CD8-positive, alpha-beta memory T cell (primary cell): ENCODE data around the gene FAM222A. TPM values are rescaled to one million over a fixed set of nuclear protein-coding genes. Genes with fewer than 3 reads are reported as not detected.

Experiments used
- CTCF ChIA-PET: fragments of 350-600 bp; sonication (Branson Sonifier 250); formaldehyde crosslinking; loops from one replicate; lab custom pipeline; 2021; ENCODE audit warnings: antibody characterized with exemption; lab: Charles Lee
- POLR2A ChIA-PET: fragments of 350-600 bp; sonication (Branson Sonifier 250); formaldehyde crosslinking; loops from one replicate; lab custom pipeline; 2021; ENCODE audit warnings: antibody characterized with exemption; lab: Charles Lee
- DNase-seq, 5 donors: peaks; one replicate each; pipeline versions ENCODE4 v3.0.0 to v3.0.0-alpha.2; 2020 to 2022; ENCODE audit warnings: mixed read lengths in 1 of 5
- H3K27ac ChIP-seq: one replicate; pipeline ENCODE4 v1.7.0; 2013; ENCODE audit warnings: low read depth, mild to moderate bottlenecking, low read length, moderate library complexity
- H3K27me3 ChIP-seq: 2 replicates; pipeline ENCODE4 v1.7.0; 2013; ENCODE audit warnings: low read length, mild to moderate bottlenecking; ENCODE audit not compliant: insufficient read depth, poor library complexity, severe bottlenecking
- H3K36me3 ChIP-seq: 2 replicates; pipeline ENCODE4 v1.7.0; 2013; ENCODE audit warnings: mild to moderate bottlenecking, low read length, moderate library complexity; ENCODE audit not compliant: insufficient read depth
- H3K4me1 ChIP-seq: 2 replicates; pipeline ENCODE4 v1.7.0; 2013; ENCODE audit warnings: mild to moderate bottlenecking, low read length, moderate library complexity; ENCODE audit not compliant: insufficient read depth
- H3K4me3 ChIP-seq: 2 replicates; pipeline ENCODE4 v1.7.0; 2013; ENCODE audit warnings: mild to moderate bottlenecking, low read length
- H3K9me3 ChIP-seq: 2 replicates; pipeline ENCODE4 v1.7.0; 2013; ENCODE audit warnings: mild to moderate bottlenecking, low read length
- H3K27ac Mint-ChIP-seq, 8 donors: one replicate each; pipeline ENCODE4 v1.8.0; 2020 to 2021; ENCODE audit warnings: mixed read lengths in 8 of 8, mild to moderate bottlenecking in 6 of 8, inconsistent platforms in 3 of 8, moderate library complexity in 3 of 8
- H3K27me3 Mint-ChIP-seq, 2 donors: one replicate each; pipeline ENCODE4 v1.8.0; 2020 to 2021; ENCODE audit warnings: mixed read lengths in 2 of 2, mild to moderate bottlenecking in 1 of 2, moderate library complexity in 1 of 2
- H3K36me3 Mint-ChIP-seq, 3 donors: one replicate each; pipeline ENCODE4 v1.8.0; 2020 to 2021; ENCODE audit warnings: mixed read lengths in 3 of 3, inconsistent platforms in 1 of 3, mild to moderate bottlenecking in 1 of 3
- H3K4me1 Mint-ChIP-seq, 3 donors: one replicate each; pipeline ENCODE4 v1.8.0; 2020 to 2021; ENCODE audit warnings: mixed read lengths in 3 of 3, inconsistent platforms in 1 of 3, mild to moderate bottlenecking in 1 of 3
- H3K4me3 Mint-ChIP-seq, 7 donors: one replicate each; pipeline ENCODE4 v1.8.0; 2020 to 2021; ENCODE audit warnings: mixed read lengths in 7 of 7, mild to moderate bottlenecking in 6 of 7, moderate library complexity in 4 of 7, inconsistent platforms in 2 of 7
- H3K9me3 Mint-ChIP-seq, 5 donors: one replicate each; pipeline ENCODE4 v1.8.0; 2020 to 2022; ENCODE audit warnings: mixed read lengths in 5 of 5, mild to moderate bottlenecking in 3 of 5, moderate library complexity in 2 of 5, inconsistent platforms in 1 of 5
- polyA plus RNA-seq: library from polyadenylated mRNA; unstranded; fragments of 300-500 nt; fragmentation: Illumina TruSeq; gene quantifications from one replicate; pipeline ENCODE4 v1.2.3, GENCODE V29; 2021
- total RNA-seq, 2 experiments: library from RNA; stranded (reverse); gene quantifications; one replicate each; pipeline ENCODE4 v1.2.3, GENCODE V29; 2021

The FAM222A gene
- total and polyA plus RNA-seq, 3 experiments from 2014 or later, result 0.32 to 3.0 (median 2.0) TPM

GRCh38 chr12:109704371-109705098 lies 9.1 kb upstream of the FAM222A start:
- Histone ChIP-seq H3K4me1 (no peaks in the 10 kb centered on the region), H3K27ac (no peak overlapping the region), H3K9me3 (no peaks in the 10 kb centered on the region), H3K36me3 (no peaks in the 10 kb centered on the region), H3K4me3 (no peak overlapping the region), H3K27me3 (peaks cover 5% of the 10 kb centered on the region)
- Mint-ChIP-seq H3K36me3 (no peaks in the 10 kb centered on the region), H3K9me3 (no peaks in the 10 kb centered on the region), H3K27ac (no peak overlapping the region), H3K4me3 (no peak overlapping the region), H3K27me3 (peaks cover 9 to 34% of the 10 kb centered on the region in 2 donors), H3K4me1 (no peaks in the 10 kb centered on the region)
- ChIA-PET CTCF (no interaction called here), POLR2A (no interaction called here)
- DNase-seq, result no peak

- H3K4me3 Mint-ChIP-seq, result no peak overlapping the region
Observed at GRCh38 chr12:109705291-109705690, 8.3 kb upstream of the FAM222A start.

GRCh38 chr12:109706398-109706746 lies 7.3 kb upstream of the FAM222A start:
- Histone ChIP-seq H3K27me3 (peaks cover 5% of the 10 kb centered on the region), H3K9me3 (no peaks in the 10 kb centered on the region), H3K27ac (no peak overlapping the region), H3K4me3 (no peak overlapping the region), H3K4me1 (no peaks in the 10 kb centered on the region), H3K36me3 (no peaks in the 10 kb centered on the region)
- Mint-ChIP-seq H3K4me3 (no peak overlapping the region), H3K27ac (no peak overlapping the region), H3K4me1 (no peaks in the 10 kb centered on the region), H3K36me3 (no peaks in the 10 kb centered on the region), H3K9me3 (no peaks in the 10 kb centered on the region), H3K27me3 (peaks cover 10 to 48% of the 10 kb centered on the region in 2 donors)
- POLR2A ChIA-PET, result no interaction called here
- DNase-seq, result no peak
- CTCF ChIA-PET, result no interaction called here

More at GRCh38 chr12:109705291-109705690, 8.3 kb upstream of the FAM222A start:
- peaks cover 5% of the 10 kb centered on the region for H3K27me3 ChIP-seq
- Mint-ChIP-seq H3K27ac (no peak overlapping the region), H3K9me3 (no peaks in the 10 kb centered on the region), H3K4me1 (no peaks in the 10 kb centered on the region), H3K27me3 (peaks cover 11 to 38% of the 10 kb centered on the region in 2 donors), H3K36me3 (no peaks in the 10 kb centered on the region)
- no peak for DNase-seq
- no peaks in the 10 kb centered on the region for H3K9me3 ChIP-seq
- H3K36me3 ChIP-seq, result no peaks in the 10 kb centered on the region
- no peaks in the 10 kb centered on the region for H3K4me1 ChIP-seq
- POLR2A ChIA-PET, result no interaction called here
- no peak overlapping the region for H3K4me3 ChIP-seq
- H3K27ac ChIP-seq, result no peak overlapping the region
- CTCF ChIA-PET, result no interaction called here

GRCh38 chr12:109706747-109707469 lies 6.7 kb upstream of the FAM222A start:
- H3K27me3 ChIP-seq, result peaks cover 5% of the 10 kb centered on the region
- H3K36me3 ChIP-seq, result no peaks in the 10 kb centered on the region
- ChIA-PET CTCF (no interaction called here), POLR2A (no interaction called here)
- H3K4me1 ChIP-seq, result no peaks in the 10 kb centered on the region
- H3K9me3 ChIP-seq, result no peaks in the 10 kb centered on the region
- no peak overlapping the region for H3K4me3 ChIP-seq
- Mint-ChIP-seq H3K27ac (no peak overlapping the region), H3K36me3 (no peaks in the 10 kb centered on the region), H3K4me3 (no peak overlapping the region), H3K4me1 (no peaks in the 10 kb centered on the region), H3K9me3 (no peaks in the 10 kb centered on the region), H3K27me3 (peaks cover 9 to 54% of the 10 kb centered on the region in 2 donors)
- DNase-seq, result no peak
- no peak overlapping the region for H3K27ac ChIP-seq

GRCh38 chr12:109707470-109707821 lies 6.2 kb upstream of the FAM222A start:
- peaks cover 9 to 52% of the 10 kb centered on the region in 2 donors for H3K27me3 Mint-ChIP-seq
- H3K27ac Mint-ChIP-seq, result no peak overlapping the region
- Histone ChIP-seq H3K9me3 (no peaks in the 10 kb centered on the region), H3K36me3 (no peaks in the 10 kb centered on the region), H3K4me1 (no peaks in the 10 kb centered on the region), H3K27me3 (peaks cover 5% of the 10 kb centered on the region), H3K4me3 (no peak overlapping the region), H3K27ac (no peak overlapping the region)
- H3K36me3 Mint-ChIP-seq, result no peaks in the 10 kb centered on the region
- DNase-seq, result no peak
- no peak overlapping the region for H3K4me3 Mint-ChIP-seq
- POLR2A ChIA-PET, result no interaction called here
- CTCF ChIA-PET, result no interaction called here
- H3K4me1 Mint-ChIP-seq, result no peaks in the 10 kb centered on the region
- no peaks in the 10 kb centered on the region for H3K9me3 Mint-ChIP-seq

GRCh38 chr12:109708939-109709338 lies 4.7 kb upstream of the FAM222A start:
- no peaks in the 10 kb centered on the region for H3K9me3 ChIP-seq
- POLR2A ChIA-PET, result no interaction called here
- no peaks in the 10 kb centered on the region for H3K36me3 ChIP-seq
- H3K27me3 Mint-ChIP-seq, result peaks cover 9 to 41% of the 10 kb centered on the region in 2 donors
- no peak for DNase-seq
- H3K36me3 Mint-ChIP-seq, result no peaks in the 10 kb centered on the region
- H3K4me1 Mint-ChIP-seq, result peaks cover 0 to 5% (median 0%) of the 10 kb centered on the region in 3 donors
- no peak overlapping the region for H3K27ac ChIP-seq
- peaks cover 5% of the 10 kb centered on the region for H3K27me3 ChIP-seq
- no peak overlapping the region for H3K27ac Mint-ChIP-seq
- no peaks in the 10 kb centered on the region for H3K4me1 ChIP-seq
- no peaks in the 10 kb centered on the region for H3K9me3 Mint-ChIP-seq
- CTCF ChIA-PET, result no interaction called here
- no peak overlapping the region for H3K4me3 ChIP-seq
- no peak overlapping the region for H3K4me3 Mint-ChIP-seq

- Mint-ChIP-seq H3K27ac (no peak overlapping the region), H3K27me3 (peaks cover 9 to 40% of the 10 kb centered on the region in 2 donors), H3K4me3 (no peak overlapping the region), H3K36me3 (no peaks in the 10 kb centered on the region), H3K9me3 (no peaks in the 10 kb centered on the region), H3K4me1 (peaks cover 0 to 5% (median 0%) of the 10 kb centered on the region in 3 donors)
- ChIA-PET CTCF (interaction anchor here (1.4 kb wide), 1 partner anchor 10 kb away, joined by 3 read pairs; no protein-coding TSS in a partner anchor), POLR2A (no interaction called here)
- Histone ChIP-seq H3K9me3 (no peaks in the 10 kb centered on the region), H3K36me3 (no peaks in the 10 kb centered on the region), H3K27ac (no peak overlapping the region), H3K4me3 (no peak overlapping the region), H3K27me3 (peaks cover 3% of the 10 kb centered on the region), H3K4me1 (peaks cover under 1% of the 10 kb centered on the region)
- no peak for DNase-seq
Observed at GRCh38 chr12:109709401-109709991, 4.1 kb upstream of the FAM222A start.

- no peaks in the 10 kb centered on the region for H3K9me3 Mint-ChIP-seq
- Histone ChIP-seq H3K36me3 (no peaks in the 10 kb centered on the region), H3K27ac (no peak overlapping the region), H3K9me3 (no peaks in the 10 kb centered on the region), H3K4me1 (peaks cover 8% of the 10 kb centered on the region), H3K4me3 (no peak overlapping the region), H3K27me3 (no peaks in the 10 kb centered on the region)
- peaks cover 9 to 40% of the 10 kb centered on the region in 2 donors for H3K27me3 Mint-ChIP-seq
- H3K36me3 Mint-ChIP-seq, result no peaks in the 10 kb centered on the region
- H3K27ac Mint-ChIP-seq, result peak overlapping the region in 1 of 8 donors; percentile 84
- H3K4me1 Mint-ChIP-seq, result peaks cover 0 to 11% (median 0%) of the 10 kb centered on the region in 3 donors
- peak overlapping the region in 1 of 7 donors; percentile 30 for H3K4me3 Mint-ChIP-seq
- CTCF ChIA-PET, result interaction anchor here (1.4 kb wide), 1 partner anchor 10 kb away, joined by 3 read pairs; no protein-coding TSS in a partner anchor
- POLR2A ChIA-PET, result no interaction called here
- no peak for DNase-seq
Observed at GRCh38 chr12:109710205-109710746, 3.3 kb upstream of the FAM222A start.
